ENCODE measurements around the gene SCD5. TPM values are rescaled to one million over a fixed set of nuclear protein-coding genes. Genes with fewer than 3 reads are reported as not detected.

SCD5 gene
- total and polyA plus RNA-seq, 2 donors from 2014 or later = 41.2 to 55.7 TPM

- intact Hi-C loops (cut with DNase I) = no loop called here
- no peak overlapping the region for H3K9ac ChIP-seq (ENCODE audit: low read length in 3 of 3)
- no peak for DNase-seq
- no peak overlapping the region for H3K27ac ChIP-seq (ENCODE audit: low read depth in 2 of 2, low read length in 2 of 2)
- no peaks in the 10 kb centered on the region for H3K36me3 ChIP-seq (ENCODE audit: control insufficient read depth in 2 of 3, insufficient read depth in 3 of 3, low read length in 3 of 3)
- no peak for TF ChIP-seq CTCF (IDR thresholded peaks at IDR 0.05; ENCODE audit: borderline replicate concordance, extremely low read depth, insufficient read depth)
- H3K9me3 ChIP-seq (ENCODE audit: control insufficient read depth in 2 of 3, insufficient read depth in 1 of 3, low read length in 3 of 3) = no peaks in the 10 kb centered on the region
- no peaks in the 10 kb centered on the region for H3K27me3 ChIP-seq (ENCODE audit: control insufficient read depth, insufficient read depth, low read length)
- FAIRE-seq = no peak
- H3K4me3 ChIP-seq (ENCODE audit: low read length in 3 of 3) = no peak overlapping the region
- no peaks in the 10 kb centered on the region for H3K4me1 ChIP-seq (ENCODE audit: control insufficient read depth in 2 of 3, insufficient read depth in 2 of 3, low read depth in 1 of 3, low read length in 3 of 3)
Measured at GRCh38 chr4:82733636-82734035, 65.0 kb downstream of the SCD5 start.

- FAIRE-seq = no peak
- intact Hi-C loops (cut with DNase I) = no loop called here
- no peak for DNase-seq
Measured at GRCh38 chr4:82728301-82728700, 70.3 kb downstream of the SCD5 start.

GRCh38 chr4:82726596-82726995, 72.0 kb downstream of the SCD5 start:
- intact Hi-C loops (cut with DNase I) = no loop called here
- H3K9ac ChIP-seq (ENCODE audit: low read length in 3 of 3) = no peak overlapping the region

More at GRCh38 chr4:82728301-82728700, 70.3 kb downstream of the SCD5 start:
- H3K36me3 ChIP-seq (ENCODE audit: control insufficient read depth in 2 of 3, insufficient read depth in 3 of 3, low read length in 3 of 3) = no peaks in the 10 kb centered on the region
- TF ChIP-seq CTCF (IDR thresholded peaks at IDR 0.05; ENCODE audit: borderline replicate concordance, extremely low read depth, insufficient read depth) = no peak
- H3K27me3 ChIP-seq (ENCODE audit: control insufficient read depth, insufficient read depth, low read length) = no peaks in the 10 kb centered on the region
- no peaks in the 10 kb centered on the region for H3K9me3 ChIP-seq (ENCODE audit: control insufficient read depth in 2 of 3, insufficient read depth in 1 of 3, low read length in 3 of 3)
- no peak overlapping the region for H3K9ac ChIP-seq (ENCODE audit: low read length in 3 of 3)
- H3K27ac ChIP-seq (ENCODE audit: low read depth in 2 of 2, low read length in 2 of 2) = no peak overlapping the region
- no peaks in the 10 kb centered on the region for H3K4me1 ChIP-seq (ENCODE audit: control insufficient read depth in 2 of 3, insufficient read depth in 2 of 3, low read depth in 1 of 3, low read length in 3 of 3)
- H3K4me3 ChIP-seq (ENCODE audit: low read length in 3 of 3) = no peak overlapping the region

More at GRCh38 chr4:82726596-82726995, 72.0 kb downstream of the SCD5 start:
- H3K27ac ChIP-seq (ENCODE audit: low read depth in 2 of 2, low read length in 2 of 2) = no peak overlapping the region
- no peaks in the 10 kb centered on the region for H3K27me3 ChIP-seq (ENCODE audit: control insufficient read depth, insufficient read depth, low read length)
- no peaks in the 10 kb centered on the region for H3K36me3 ChIP-seq (ENCODE audit: control insufficient read depth in 2 of 3, insufficient read depth in 3 of 3, low read length in 3 of 3)
- H3K4me3 ChIP-seq (ENCODE audit: low read length in 3 of 3) = no peak overlapping the region
- H3K9me3 ChIP-seq (ENCODE audit: control insufficient read depth in 2 of 3, insufficient read depth in 1 of 3, low read length in 3 of 3) = no peaks in the 10 kb centered on the region
- no peak for TF ChIP-seq CTCF (IDR thresholded peaks at IDR 0.05; ENCODE audit: borderline replicate concordance, extremely low read depth, insufficient read depth)
- FAIRE-seq (no peak), DNase-seq (no peak)
- H3K4me1 ChIP-seq (ENCODE audit: control insufficient read depth in 2 of 3, insufficient read depth in 2 of 3, low read depth in 1 of 3, low read length in 3 of 3) = no peaks in the 10 kb centered on the region
